ENCODE data around the gene ESYT1. TPM values are rescaled to one million over a fixed set of nuclear protein-coding genes. Genes with fewer than 3 reads are reported as not detected.

Gene ESYT1
- total RNA-seq, 1 experiment from 2014 or later: 152 TPM

DNA sequence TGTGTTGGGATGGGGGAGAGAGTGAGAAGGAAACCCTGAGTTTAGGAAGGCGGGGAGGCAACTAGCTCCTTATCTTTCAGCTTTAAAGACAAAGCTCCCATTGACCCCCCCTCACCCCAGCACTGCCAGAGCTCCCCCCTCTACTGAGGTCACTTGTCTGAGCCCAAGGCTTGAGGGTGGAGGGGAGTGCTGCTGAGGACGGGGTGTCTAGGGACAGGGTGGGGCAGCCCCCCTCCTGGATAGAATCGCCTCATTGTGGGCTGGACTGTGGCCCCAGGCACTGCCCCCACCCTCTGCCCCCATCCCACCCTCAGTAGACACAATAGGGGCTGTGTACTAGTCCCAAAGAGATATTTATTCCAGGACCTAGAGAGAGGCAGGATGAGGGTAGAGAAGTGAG, 45.1 kb upstream of the ESYT1 start:
- intact Hi-C loops (cut with micrococcal nuclease; ENCODE audit: unreplicated experiment): no loop called here

DNA sequence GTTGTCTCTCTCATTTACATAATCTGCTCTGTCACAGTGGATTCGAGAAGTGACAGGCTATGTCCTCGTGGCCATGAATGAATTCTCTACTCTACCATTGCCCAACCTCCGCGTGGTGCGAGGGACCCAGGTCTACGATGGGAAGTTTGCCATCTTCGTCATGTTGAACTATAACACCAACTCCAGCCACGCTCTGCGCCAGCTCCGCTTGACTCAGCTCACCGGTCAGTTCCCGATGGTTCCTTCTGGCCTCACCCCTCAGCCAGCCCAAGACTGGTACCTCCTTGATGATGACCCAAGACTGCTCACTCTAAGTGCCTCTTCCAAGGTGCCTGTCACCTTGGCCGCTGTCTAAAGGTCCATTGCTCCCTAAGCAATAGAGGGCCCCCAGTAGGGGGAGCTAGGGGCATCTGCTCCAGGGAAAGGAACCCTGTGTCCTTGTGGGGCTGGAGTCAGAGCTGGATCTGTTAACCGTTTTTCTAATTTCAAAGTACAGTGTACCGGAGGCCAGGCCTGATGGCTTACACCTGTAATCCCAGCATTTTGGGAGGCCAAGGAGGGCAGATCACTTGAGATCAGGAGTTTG, 43.0 kb upstream of the ESYT1 start:
- no peaks in the 10 kb centered on the region; the same call in 1 of the 2 replicates for H3K36me3 ChIP-seq (ENCODE audit: control insufficient read depth, insufficient read depth, low read length)
- BruUV-seq (replicated peaks): no TSS peak
- ChIA-PET CTCF (interaction anchor here (0.5 to 0.6 kb wide), 3 partner anchors 13 to 112 kb away, joined by 3 to 7 read pairs (median 4); no protein-coding TSS in a partner anchor), POLR2A (interaction anchor here (0.7 kb wide), 1 partner anchor 33 kb away, joined by 8 read pairs; the partner anchor contains the start of gene ZC3H10)
- in situ Hi-C loops (cut with HindIII; ENCODE audit: low pct_unique_long_range_greater_than_20kb, low sequenced_read_pairs): no loop called here
- no peaks in the 10 kb centered on the region for H3K4me1 ChIP-seq (ENCODE audit: control insufficient read depth, insufficient read depth, low read length)
- no peaks in the 10 kb centered on the region for H3K9me3 ChIP-seq (ENCODE audit: control insufficient read depth, insufficient read depth, low read depth, low read length)
- no peaks in the 10 kb centered on the region for H3K27me3 ChIP-seq (ENCODE audit: control insufficient read depth, insufficient read depth, low read length)
- DNase-seq (ENCODE audit: low read depth, low spot score) (no peak), ATAC-seq (peak; percentile 60; the same call in 1 of the 2 replicates)
- TF ChIP-seq, protein P1, sequence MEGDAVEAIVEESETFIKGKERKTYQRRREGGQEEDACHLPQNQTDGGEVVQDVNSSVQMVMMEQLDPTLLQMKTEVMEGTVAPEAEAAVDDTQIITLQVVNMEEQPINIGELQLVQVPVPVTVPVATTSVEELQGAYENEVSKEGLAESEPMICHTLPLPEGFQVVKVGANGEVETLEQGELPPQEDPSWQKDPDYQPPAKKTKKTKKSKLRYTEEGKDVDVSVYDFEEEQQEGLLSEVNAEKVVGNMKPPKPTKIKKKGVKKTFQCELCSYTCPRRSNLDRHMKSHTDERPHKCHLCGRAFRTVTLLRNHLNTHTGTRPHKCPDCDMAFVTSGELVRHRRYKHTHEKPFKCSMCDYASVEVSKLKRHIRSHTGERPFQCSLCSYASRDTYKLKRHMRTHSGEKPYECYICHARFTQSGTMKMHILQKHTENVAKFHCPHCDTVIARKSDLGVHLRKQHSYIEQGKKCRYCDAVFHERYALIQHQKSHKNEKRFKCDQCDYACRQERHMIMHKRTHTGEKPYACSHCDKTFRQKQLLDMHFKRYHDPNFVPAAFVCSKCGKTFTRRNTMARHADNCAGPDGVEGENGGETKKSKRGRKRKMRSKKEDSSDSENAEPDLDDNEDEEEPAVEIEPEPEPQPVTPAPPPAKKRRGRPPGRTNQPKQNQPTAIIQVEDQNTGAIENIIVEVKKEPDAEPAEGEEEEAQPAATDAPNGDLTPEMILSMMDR (IDR thresholded peaks at IDR 0.05): peak; percentile 82
- TF ChIP-seq, protein P2, sequence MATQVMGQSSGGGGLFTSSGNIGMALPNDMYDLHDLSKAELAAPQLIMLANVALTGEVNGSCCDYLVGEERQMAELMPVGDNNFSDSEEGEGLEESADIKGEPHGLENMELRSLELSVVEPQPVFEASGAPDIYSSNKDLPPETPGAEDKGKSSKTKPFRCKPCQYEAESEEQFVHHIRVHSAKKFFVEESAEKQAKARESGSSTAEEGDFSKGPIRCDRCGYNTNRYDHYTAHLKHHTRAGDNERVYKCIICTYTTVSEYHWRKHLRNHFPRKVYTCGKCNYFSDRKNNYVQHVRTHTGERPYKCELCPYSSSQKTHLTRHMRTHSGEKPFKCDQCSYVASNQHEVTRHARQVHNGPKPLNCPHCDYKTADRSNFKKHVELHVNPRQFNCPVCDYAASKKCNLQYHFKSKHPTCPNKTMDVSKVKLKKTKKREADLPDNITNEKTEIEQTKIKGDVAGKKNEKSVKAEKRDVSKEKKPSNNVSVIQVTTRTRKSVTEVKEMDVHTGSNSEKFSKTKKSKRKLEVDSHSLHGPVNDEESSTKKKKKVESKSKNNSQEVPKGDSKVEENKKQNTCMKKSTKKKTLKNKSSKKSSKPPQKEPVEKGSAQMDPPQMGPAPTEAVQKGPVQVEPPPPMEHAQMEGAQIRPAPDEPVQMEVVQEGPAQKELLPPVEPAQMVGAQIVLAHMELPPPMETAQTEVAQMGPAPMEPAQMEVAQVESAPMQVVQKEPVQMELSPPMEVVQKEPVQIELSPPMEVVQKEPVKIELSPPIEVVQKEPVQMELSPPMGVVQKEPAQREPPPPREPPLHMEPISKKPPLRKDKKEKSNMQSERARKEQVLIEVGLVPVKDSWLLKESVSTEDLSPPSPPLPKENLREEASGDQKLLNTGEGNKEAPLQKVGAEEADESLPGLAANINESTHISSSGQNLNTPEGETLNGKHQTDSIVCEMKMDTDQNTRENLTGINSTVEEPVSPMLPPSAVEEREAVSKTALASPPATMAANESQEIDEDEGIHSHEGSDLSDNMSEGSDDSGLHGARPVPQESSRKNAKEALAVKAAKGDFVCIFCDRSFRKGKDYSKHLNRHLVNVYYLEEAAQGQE (IDR thresholded peaks at IDR 0.05; ENCODE audit: insufficient read depth in 1 of 2, low read depth in 2 of 2, low read length in 1 of 2): no peak
- no peak overlapping the region for H3K4me3 ChIP-seq (ENCODE audit: low read depth in 2 of 2, low read length in 2 of 2)
- intact Hi-C loops (cut with micrococcal nuclease; ENCODE audit: unreplicated experiment): no loop called here
- no peak overlapping the region for H3K27ac ChIP-seq (ENCODE audit: low read length)

More for the DNA sequence above, 45.1 kb upstream of the ESYT1 start:
- Histone ChIP-seq H3K36me3 (ENCODE audit: control insufficient read depth, insufficient read depth, low read length) (no peaks in the 10 kb centered on the region; the same call in 1 of the 2 replicates), H3K27me3 (ENCODE audit: control insufficient read depth, insufficient read depth, low read length) (no peaks in the 10 kb centered on the region), H3K9me3 (ENCODE audit: control insufficient read depth, insufficient read depth, low read depth, low read length) (no peaks in the 10 kb centered on the region), H3K27ac (ENCODE audit: low read length) (no peak overlapping the region), H3K4me3 (ENCODE audit: low read depth in 2 of 2, low read length in 2 of 2) (no peak overlapping the region), H3K4me1 (ENCODE audit: control insufficient read depth, insufficient read depth, low read length) (peaks cover 6% of the 10 kb centered on the region)
- in situ Hi-C loops (cut with HindIII; ENCODE audit: low pct_unique_long_range_greater_than_20kb, low sequenced_read_pairs): no loop called here
- ATAC-seq (no peak), DNase-seq (ENCODE audit: low read depth, low spot score) (no peak)
- CTCF ChIA-PET: no interaction called here
- TF ChIP-seq, protein P2 (IDR thresholded peaks at IDR 0.05; ENCODE audit: insufficient read depth in 1 of 2, low read depth in 2 of 2, low read length in 1 of 2): no peak
- TF ChIP-seq TCF7L2 (IDR thresholded peaks at IDR 0.05; ENCODE audit: low read depth, low read length): no peak
- TF ChIP-seq, protein P1 (IDR thresholded peaks at IDR 0.05): no peak
- TF ChIP-seq POLR2AphosphoS5 (IDR thresholded peaks at IDR 0.05; ENCODE audit: low read depth, low read length): no peak
- POLR2A ChIA-PET: no interaction called here
- BruUV-seq (replicated peaks): no TSS peak
